GM19328 (cell line): ENCODE data around the gene MAP3K13.
A peak's percentile ranks its signal among the peaks of the same experiment; 100 is the strongest.

ENCODE experiments used
- ATAC-seq: cut with Tn5 transposase; IDR thresholded peaks from one replicate; pipeline ENCODE4 v1.9.1; 2021; ENCODE audit warnings: mild to moderate bottlenecking, moderate library complexity; ENCODE audit not compliant: unreplicated experiment

The MAP3K13 gene

DNA sequence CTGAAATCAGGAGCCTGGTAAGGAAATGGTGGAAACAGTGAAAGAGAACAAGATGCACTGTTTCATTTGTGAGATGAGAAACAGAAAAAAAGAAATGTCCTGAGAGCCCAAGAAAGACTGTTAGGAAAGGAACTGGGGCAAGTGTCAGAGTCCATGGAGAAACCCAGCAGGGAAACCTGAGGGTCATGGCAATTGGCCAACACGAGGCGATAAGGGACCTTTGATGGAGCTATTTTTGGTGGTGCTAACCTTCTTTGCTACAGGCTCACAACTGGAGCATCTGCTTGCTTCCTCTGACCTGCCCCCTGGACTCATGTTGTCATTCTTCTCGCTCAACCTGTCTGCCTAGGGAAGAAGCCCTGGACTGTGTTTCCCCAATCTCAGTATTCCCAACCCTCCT lies 140.1 kb downstream of the MAP3K13 start:
- ATAC-seq: no peak

DNA sequence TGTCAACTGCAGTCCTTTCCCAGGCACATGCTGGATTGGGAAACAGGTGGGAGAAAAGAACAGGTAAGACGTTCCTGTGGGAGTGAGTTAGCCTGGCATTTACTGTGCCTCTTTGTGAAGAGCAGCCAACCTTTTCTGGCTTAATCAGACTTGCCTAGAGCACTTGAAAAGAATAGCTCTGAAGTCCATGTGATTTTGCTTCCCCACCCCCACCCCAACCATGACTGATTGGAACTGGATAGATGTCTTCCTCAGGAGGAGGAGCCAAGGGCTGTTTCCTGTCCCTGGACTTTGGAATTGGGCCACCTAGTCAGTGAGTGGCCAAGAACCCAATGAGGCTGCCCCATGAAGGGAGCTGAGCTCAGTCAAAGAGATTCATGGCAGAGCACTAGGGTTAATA lies 140.6 kb downstream of the MAP3K13 start:
- no peak for ATAC-seq

DNA sequence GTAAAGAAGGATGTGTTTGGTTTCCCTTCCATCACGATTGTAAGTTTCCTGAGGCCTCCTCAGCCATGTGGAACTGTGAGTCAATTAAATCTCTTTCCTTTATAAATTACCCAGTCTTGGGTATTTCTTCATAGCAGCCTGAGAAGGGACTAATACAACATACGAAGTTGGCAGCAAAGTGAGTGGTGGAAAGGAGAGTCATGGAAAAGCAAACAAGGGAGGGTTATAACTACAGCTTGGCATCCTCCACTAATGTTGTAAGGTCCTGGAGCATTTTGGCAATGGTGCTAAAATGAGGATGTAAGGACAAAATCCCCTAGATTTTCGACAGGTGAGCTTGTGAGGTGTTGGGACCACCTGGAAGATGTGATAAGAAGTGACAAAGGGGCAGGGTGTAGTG lies 141.7 kb downstream of the MAP3K13 start:
- no peak for ATAC-seq

DNA sequence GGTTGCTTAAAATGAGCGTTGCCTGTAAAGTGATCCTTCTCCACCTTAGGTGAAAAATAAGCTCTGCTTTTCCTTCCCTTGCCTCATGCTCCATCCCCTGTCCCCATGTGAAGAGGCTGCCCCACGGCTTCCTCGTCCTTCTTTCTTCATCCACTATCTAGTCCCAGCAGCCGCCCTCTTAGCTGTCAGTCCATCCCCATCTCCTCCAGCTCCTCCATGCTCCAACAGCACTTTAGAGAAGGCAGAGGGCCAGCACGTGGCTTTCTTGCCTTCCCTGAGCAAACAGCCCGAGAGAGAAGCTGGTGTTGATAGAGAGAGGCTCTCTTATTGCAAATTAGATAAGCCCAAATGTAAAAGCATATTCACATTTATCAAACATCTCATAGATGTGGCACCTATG lies 144.9 kb downstream of the MAP3K13 start:
- ATAC-seq: no peak

DNA sequence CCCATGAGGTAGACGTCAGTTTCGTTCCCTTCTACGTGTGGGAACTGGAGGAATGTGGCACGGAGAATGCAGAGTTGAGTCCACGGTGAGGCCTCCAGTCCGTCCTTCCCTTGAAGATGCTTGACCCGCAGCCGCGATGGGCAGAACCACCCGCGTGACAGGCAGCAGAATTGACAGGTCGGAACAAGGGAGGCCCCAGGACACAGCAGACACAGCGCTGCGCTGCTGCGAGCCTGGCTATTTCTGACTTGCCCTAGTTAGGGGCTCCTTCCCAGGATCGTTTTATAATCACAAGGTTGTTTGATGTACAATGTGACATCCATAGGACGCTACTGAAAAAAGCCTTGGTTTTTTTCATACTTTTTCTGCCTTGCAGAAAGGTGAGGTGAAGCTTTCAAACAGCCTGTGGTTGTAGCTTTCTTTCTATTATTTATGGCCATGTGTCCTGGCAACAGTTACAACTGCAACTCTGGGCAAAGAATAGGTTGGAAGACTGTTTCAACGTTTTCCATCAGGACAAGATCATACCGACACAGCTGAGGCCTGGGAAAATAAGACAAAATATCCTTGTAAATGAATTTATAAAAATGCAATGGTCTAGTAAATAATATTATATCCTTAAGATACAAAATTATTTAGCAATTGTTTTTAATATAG lies 145.5 kb downstream of the MAP3K13 start:
- no peak for ATAC-seq

DNA sequence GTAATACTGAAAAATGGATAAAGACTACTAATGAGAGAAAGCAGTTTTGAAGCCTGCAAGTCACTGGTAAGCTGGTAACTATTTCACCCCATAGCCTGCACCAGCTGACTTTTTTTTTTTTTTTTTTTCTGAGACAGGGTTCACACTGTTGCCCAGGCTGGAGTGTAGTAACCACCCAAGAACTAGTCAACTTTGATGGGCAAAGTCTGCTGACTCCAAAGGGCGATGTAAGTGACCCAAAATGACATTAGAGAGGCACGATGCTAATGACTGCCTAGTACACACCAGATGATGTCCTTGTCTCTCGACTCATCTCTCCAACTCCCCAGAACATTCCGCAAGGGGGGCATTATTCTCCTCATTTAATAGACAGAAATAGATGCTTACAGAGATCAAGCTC lies 148.8 kb downstream of the MAP3K13 start:
- no peak for ATAC-seq

DNA sequence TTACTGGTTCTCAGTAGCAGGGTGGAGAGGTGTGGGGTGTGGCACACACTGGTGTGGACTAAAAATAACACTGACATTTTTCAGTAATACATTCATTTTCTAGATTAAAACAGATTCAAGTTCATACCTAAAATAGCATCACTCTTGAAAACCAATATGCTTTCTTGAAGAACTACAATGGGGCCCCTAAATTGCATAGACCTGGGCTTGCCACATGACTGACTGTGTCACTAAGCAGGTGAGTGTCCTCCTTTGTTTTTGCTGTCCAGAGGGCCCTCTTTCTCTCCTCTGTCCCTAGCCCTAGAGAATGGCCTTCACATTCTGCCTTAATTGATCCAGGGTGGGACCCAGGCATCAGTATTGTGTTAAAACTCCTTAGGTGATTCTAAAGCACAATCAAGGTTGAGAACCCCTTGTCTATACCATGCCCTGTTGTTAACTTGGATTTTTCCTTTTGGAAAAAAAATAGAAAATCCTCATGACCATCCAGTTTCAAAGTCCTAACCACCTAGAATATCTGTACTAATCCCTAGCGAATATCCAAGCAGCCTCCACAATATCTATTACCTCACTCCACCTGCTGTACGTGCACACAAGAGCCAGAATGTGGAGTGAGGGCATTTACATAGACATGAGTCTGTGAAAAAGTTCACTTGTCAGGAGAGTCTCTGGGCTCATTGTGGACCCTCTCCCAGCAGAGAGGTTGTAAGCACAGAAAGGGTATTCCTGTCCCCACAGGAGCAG lies 154.6 kb downstream of the MAP3K13 start:
- ATAC-seq: no peak

DNA sequence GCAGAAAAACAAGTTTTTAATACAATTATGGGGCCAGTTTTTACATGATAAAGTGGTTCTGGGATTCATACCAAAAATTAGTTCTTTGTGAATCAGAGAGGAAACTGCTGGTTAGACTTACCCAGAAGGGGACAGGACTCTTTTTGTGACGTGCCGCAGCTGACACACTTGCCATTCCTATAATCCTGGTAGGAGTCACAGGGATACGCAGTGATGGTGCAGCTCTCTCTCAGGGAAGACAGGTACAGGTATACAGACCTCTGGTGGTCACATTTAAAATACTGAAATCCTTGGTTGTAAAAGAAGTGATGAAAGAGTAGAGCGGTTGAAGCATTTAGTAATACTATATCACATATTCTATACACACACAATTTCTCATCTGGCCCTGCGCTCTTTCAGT lies 156.1 kb downstream of the MAP3K13 start:
- no peak for ATAC-seq

DNA sequence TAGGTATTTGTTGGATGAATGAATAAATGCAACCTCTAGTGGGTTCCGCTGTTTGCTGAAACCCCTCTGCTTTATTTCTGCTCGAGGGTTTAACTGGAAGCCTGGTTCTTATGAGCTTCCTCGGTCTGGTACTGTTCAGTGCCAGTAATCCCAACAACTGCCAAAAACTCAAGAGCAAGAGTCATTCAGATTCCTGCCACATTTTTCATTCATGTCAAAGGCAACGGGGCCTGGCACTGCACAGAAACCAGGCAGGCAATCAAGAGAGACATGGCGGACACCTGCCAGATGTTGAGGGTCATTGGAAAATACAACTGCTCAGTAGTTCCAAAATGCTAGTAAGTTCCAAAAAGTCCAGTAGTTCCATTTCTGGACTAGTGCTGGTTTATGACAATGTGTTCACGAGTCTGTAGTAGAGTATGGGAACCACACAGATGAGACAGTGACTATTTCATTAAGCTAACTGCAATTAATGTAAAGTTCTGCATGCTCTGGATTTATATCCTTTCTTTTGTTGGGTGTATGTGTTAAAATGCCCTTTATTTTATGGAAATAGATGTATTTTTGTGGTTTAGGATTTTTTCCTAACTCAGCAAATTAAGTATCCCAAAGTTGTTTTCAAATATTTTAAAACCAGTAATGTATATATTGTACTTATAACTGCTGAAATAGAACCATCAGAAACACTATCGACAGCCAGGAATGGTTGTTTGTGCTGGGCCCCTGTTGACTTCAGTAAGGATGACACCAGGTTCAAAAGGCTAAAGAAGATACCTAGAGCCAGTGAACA lies 158.6 kb downstream of the MAP3K13 start:
- no peak for ATAC-seq

DNA sequence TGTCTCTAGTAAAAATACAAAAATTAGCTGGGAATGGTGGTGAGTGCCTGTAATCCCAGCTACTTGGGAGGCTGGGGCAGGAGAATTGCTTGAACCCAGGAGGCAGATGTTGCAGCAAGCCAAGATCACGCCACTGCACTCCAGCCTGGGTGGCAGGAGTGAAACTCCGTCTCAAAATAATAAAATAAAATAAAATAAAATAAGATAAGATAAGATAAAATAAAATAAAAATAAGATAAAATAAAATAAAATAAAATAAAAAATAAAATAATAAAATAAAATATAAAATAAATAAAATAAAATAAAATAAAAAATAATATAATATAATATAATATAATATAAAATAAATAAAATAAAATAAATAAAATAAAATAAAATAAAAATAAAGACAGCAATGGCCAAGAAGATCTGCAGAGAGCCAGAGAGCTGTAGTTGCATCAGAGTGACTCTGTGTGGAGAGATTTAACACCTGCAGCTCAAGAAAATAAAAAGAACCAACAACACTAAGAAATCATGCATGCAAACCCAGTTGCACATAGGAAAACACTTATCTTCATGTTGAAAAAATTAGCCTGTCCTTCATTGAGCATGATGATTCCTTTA lies 163.5 kb downstream of the MAP3K13 start:
- no peak for ATAC-seq

DNA sequence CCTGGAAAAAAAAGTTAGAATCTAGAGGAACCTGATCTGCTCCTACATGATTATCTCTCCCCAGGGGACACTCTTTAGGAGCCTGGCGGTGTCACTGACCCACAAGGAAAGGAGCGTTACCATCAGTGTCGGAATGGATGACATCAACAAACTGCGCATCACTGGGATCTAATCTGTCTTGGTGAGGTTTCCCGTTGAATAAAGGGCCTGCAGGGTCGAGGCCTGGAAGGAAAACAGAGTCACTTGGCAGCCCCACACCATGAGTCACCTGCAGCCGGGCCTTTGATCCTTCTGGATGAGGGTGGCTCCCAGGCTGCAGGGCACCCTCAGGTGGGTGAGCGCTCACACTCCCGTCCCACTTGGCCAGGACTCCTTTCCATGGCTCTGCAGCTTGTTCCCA lies 164.4 kb downstream of the MAP3K13 start:
- no peak for ATAC-seq

DNA sequence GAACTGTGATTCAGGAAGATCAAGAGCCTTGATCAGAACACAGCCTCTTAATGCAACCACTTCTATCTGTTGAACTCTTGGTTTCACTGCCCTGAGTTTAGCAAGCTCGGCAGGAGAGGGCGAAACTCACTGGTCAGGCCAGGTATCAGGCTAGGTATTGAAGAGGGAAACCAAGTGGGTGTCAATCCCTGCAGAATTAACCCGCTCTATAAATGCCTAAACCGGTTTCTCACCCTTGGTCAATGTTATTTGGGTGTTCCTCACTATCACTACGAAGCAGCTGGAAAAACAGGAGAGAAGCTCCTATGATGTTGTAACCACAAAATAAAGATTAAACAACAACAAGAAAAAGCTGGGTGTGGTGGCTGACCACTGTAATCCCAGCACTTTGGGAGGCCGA lies 165.6 kb downstream of the MAP3K13 start:
- ATAC-seq: no peak

DNA sequence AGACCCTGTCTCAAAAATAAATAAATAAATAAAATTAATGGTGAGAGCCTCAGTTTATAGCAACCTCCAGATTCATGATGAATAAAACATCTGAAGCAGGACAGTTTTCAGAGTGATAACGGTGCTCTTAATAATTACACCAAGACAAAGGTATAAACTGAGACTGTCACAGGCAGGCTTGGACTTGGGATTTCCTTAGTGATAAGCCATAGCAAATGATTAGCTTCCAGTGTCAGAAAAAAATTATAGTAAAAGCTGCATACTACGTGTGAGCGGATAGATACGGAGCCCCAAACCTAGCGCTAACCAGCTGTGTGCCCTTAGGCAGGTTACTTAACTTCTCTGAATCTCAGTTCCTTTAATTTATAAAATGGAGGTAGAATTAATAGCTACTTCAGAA lies 167.9 kb downstream of the MAP3K13 start:
- no peak for ATAC-seq

DNA sequence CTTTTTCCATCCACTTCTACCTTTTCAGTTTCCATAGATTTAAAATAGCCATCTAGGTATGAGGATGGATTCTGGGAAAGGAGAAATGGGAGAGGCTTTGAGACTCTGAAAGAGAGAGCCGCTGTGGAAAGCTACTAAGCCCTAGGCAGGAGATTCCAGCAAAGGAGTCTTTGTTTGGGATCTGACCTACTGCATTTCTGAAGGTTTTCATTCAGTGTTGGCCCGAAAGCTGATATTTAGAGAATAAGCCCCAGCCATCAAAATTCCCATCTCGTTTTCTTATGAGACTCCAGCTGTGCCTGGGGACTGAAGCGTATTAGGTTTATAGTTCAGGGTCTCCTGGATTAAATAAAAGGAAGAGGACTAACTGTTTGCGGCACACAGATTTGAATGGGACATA lies 170.0 kb downstream of the MAP3K13 start:
- no peak for ATAC-seq

DNA sequence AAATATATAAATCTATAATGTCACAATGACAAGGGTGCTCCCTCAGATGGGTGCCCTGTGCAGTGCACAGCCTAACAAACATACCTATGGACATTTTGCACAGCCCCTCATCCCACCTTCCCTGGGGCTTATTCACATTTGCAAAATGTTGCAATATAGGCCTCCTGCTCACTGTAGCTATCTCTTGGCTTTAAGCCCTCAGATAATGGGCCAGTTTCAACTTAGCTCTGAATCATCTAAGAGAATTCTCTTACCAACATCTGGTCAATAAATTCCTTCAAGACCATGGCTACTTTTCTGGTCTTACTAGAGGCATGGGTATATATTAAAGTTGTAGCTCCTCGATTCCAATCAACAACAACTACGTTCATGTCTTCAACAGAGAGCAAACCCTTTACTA lies 171.6 kb downstream of the MAP3K13 start:
- no peak for ATAC-seq

DNA sequence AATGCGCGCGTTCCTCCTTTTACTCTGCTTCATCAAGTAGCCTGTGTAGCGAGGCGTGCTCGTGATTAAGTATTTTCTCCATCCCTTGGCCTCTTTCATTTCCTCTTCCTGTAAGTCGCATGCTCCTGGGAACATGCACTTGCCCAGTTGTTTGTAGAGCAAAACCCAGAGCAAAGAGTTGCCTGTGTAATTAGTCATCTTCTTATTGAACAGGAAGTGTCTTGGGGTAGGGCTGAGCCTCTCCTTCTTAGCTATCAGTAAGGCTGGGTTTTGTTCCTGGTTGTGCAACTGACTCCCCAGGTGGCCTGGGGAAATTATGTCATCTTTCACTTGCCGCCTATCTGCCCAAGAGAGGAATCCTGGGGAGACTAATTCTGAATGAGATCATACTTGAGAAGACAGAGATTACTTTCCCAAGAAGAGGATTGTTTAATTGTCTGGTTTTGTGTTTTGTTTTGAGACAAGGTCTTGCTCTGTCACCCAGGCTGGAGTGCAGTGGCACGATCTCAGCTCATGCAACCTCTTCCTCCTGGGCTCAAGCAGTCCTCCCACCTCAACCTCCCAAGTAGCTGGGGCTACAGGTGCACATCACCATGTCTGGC lies 174.5 kb downstream of the MAP3K13 start:
- ATAC-seq: peak; percentile 98
